HG03457 (cell line): ENCODE measurements around the gene TMEM156.

Experiments
- ATAC-seq: cut with Tn5 transposase; IDR thresholded peaks from one replicate; pipeline ENCODE4 v1.9.1; 2021; ENCODE audit warnings: moderate number of reproducible peaks; ENCODE audit not compliant: unreplicated experiment

The TMEM156 gene, protein sequence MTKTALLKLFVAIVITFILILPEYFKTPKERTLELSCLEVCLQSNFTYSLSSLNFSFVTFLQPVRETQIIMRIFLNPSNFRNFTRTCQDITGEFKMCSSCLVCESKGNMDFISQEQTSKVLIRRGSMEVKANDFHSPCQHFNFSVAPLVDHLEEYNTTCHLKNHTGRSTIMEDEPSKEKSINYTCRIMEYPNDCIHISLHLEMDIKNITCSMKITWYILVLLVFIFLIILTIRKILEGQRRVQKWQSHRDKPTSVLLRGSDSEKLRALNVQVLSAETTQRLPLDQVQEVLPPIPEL

DNA sequence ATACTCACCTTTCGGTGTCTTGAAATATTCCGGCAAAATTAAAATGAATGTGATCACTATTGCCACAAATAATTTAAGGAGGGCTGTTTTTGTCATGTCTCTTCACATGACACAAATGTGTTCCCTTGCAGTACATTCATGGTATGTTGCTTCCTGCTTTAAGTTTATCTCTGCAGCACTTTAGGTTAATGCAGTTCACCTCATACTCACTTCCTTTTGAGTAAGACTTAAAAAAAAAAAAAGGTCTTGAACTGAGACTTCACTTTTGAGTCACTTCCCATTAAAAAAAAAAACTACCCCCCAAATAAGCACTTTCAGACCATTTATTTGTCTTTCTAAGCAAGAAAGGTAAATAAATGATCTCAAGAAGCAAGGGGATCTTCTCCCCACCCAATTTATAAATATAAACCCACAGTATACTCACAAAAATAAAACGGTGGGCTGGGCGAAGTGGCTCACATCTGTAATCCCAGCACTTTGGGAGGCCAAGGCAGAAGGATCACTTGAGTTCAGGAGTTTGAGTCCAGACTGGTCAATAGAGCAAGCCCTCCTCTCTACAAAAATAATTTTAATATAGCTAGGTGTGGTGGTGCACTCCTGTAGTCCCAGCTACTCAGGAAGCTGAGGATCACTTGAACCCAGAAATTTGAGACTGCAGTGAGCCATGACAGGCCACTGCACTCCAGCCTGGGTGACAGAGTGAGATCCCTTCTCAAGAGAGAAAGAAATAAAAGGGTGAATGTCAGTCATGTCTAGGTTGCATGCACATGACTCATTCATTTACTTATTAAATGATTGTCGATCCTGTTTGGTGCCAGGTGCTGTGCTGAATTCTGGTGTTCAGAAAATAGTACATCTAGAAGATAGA lies at the start of gene TMEM156:
Gene TMEM156 (minus strand): TSS at position 192 of the 868 bp plus-strand sequence. CDS start 96 bp downstream, at position 96.
- ATAC-seq = peak; percentile 51

DNA sequence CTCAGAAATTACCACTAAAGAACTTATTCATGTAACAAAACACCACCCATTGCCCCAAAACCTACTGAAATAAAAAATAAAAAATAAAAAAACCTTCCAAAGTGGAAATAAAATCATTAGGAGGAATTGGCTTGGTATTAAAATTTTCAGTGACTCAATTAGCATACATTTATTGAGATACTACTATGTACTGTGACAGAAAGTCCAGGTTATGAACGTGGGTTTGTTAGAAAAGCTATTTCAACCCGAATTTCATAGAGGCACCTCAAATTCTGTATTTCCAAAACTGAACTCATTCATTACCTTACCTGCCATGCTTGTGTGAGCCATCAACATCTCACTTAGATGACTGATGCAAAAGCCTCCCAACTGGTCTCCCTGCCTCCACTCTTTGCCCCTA lies 46.6 kb upstream of the TMEM156 start:
- ATAC-seq = no peak

DNA sequence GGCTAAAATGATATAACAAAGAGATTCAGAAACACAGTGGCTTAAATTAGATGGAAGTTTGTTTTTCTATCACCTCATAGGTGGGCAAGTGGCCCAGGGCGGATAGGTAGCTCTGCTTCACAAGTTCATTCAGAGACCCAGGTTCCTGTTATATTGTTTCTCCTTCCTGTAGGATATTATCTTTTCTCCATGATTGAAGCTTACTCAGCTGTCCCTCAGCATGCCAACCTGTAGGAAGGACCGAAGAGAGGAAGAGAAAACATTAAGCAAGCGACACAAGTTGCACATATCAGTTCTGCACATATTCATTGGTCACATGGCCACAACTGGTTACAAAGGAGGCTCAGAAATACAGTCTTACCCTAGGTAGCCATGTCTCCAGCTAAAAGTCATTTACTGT lies 36.7 kb upstream of the TMEM156 start:
- ATAC-seq = no peak

DNA sequence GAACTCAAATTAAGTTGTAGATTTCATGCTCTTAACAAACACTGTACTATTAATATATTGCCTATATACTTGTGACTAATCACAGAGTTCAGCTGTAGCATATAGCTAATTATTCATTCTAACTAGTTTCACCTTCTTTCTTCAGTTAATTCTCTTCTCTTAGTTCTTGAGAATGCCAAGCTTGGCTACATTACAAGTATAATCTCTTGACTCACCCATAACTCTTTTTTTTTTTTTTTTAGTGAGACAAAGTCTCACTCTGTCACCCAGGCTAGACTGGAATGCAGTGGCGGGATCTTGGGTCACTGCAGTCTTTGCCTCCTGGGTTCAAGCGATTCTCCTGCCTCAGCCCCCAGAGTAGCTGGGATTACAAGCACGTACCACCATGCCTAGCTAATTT lies 35.2 kb upstream of the TMEM156 start:
- no peak for ATAC-seq

DNA sequence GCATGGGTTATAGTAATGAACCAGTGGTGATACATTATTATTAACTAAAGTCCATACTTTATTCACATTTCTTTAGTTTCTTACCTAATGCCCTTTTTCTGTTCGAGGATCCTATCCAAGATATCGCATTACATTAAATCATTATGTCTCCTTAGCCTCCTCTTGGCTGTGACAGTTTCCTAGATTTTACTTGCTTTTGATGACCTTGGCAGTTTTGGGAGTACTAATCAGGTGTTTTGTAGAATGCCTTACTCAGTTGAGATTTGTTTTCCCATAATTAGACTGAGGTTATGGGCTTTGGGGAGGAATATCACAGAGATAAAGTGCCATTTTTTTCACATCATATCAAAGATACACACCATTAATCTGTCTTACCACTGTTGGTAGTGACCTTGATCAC lies 34.8 kb upstream of the TMEM156 start:
- no peak for ATAC-seq

DNA sequence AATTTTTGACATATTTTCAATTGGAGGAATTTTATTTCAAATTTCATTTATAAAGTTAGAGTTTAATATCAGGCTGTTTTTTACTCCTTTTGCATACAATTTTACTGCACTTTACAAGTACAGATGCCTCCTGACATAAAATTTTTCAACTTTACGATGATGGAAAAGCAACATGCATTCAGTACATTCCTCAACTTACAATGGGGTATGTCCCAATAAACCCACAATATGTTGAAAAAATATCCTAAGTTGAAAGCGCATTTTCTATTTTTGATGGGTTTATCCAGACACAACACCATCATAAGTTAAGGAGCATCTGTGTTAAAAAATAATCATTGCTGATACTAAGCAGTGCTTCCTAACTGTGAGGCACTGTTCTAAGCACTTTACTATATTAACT lies 34.2 kb upstream of the TMEM156 start:
- no peak for ATAC-seq

DNA sequence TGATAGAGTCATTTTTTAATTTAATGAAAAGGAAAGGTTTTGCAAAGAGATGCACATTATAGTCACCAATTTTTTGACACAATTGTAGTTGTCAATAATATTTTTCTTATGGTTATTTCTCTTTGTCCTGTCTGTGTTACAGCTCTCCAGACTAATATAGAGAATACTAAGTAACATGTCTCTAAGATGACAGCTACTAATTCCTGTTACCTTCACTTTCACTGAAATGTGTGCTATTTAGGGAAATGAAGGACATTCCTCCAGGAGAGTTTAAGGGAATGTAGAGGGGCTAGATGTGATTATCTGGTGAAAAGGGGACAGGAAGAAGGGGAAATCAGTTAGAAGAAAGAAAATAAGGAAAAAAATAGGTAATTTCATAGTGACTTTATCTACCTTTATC lies 31.2 kb upstream of the TMEM156 start:
- ATAC-seq = no peak

DNA sequence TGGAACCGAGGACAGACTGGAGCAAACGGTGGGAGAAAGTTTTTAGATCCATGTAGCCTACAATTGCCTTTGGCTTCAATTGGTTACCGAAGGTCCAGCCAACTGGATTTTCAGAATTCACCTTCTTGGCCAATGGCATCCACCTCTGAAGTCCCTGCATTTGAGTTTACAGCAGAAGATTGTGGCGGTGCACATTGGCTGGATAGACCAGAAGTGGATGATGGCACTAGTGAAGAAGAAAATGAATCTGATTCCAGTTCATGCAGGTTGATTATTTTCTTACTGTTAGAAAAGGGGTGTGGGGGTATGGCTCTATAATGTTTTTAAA lies 30.5 kb upstream of the TMEM156 start:
- no peak for ATAC-seq

DNA sequence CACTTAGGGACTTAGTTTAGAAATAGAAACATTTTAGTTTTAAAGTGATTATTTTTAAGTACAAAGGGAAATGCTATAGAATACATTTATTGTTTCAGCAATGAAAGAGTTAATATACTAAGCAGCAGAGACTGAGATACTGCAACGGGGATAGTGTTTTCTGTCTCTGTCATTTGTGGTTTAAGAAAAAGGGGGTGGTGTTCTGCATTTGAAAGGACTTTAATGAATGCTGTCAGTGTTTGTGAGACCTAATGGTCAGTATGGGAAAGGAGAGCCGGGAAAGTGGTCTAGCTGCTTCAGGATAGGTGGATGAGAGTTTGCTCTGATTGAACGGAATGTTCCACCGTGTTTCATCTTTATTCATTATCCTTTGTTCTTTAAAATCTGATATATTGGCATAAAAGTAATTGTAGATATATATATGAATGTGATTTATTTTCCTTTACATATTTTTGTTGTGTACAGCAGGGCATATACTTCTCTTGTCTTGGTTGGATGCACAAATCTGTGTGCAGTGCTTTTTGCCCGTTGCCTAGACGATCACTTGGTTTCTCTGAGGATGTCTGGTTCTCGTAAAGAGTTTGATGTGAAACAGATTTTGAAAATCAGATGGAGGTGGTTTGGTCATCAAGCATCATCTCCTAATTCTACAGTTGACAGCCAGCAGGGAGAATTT lies 30.0 kb upstream of the TMEM156 start, which contains the start of gene KLHL5:
Gene KLHL5 (plus strand): TSS at position 139 of the 676 bp plus-strand sequence. CDS start 421 bp downstream, at position 560.
- ATAC-seq = no peak

DNA sequence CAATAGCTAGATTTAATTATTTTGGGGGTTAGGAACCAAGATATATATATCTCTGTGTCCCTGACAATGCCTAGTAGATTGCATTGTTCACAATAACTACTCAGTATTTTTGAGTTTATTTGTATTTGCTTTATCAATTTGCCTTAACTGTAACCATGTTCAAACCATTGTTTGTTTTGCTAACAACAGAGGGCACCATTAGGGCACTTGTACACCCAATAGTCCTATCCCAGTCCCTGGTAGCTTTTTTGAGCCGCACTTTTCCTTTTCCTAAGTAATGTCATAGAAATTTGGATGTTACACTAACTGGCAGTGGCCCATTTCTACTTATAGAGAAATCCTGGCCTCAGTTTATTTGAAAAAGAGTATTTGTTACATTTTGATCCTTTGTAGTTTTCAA lies 29.2 kb upstream of the TMEM156 start:
- ATAC-seq = no peak

DNA sequence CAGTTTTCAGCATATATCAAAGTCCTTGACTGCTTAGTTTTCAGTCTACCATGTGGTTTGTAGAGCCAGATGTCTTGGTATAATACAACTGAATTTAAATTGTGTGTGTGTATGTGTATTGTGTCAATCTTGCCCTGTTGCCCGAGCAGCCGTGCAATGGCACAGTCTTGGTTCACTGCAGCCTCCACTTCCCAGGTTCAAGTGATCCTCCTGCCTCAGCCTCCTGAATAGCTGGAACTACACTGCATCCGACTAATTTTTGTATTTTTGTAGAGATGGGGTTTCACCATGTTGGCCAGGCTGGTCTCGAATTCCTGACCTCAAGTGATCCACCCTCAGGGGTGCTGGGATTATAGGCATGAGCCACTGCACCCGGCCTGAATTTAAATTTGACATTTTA lies 23.8 kb upstream of the TMEM156 start:
- no peak for ATAC-seq

DNA sequence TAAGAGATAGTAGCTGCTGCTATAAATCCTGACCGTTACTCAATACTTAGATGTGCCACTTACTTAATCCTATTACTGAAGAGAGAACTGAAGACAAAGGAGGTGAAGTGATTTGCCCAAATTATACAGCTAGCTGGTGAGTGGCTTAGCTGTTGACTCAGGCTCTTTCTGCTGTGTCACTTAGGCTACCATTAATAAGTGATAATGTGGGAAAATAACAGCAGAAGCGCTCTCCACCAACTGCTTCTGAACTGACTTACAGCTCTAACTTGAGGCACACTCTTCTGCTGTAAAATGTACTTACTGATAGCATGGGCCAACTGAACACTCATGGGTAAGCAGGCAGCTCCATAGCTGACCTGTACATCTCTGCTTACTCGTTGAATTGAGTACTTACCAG lies 22.3 kb upstream of the TMEM156 start:
- no peak for ATAC-seq

DNA sequence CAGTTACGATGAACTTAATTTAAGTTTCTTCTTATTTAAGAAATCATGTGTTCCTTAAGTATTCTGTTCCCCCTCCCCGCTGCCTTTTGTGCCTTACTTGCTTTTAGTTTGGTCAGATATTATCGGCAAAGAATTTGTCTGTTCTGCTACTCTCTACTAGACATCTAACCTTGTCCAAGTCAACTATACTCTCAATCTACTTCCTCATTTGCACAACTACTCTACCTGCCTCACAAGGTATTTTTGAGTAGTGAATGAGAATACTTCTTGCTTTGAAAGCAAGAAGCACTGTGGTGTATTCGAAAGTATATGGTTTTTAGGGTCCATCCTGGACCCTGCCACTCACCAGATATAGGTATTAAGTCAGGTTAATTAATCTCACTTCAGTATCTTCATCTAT lies 21.8 kb upstream of the TMEM156 start:
- ATAC-seq = no peak

DNA sequence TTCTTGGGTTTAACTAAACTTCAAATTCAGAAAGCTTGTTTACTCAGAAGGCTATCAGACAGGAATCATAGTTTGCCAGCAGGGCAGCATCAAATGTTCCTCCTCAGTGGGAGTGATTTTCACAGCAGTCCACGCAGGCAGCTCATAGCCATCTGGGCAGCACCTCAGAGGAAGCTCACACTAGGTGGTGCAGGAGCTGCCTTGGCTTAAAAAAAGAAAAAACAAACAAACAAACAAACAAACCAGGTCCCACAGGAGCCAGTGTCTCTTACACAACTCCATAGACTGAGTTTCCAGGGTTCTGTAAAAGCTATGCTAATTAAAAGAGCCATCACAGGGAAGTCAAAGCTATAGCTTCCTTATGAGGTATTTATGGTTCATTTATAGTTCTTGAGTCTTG lies 19.3 kb upstream of the TMEM156 start:
- ATAC-seq = no peak

DNA sequence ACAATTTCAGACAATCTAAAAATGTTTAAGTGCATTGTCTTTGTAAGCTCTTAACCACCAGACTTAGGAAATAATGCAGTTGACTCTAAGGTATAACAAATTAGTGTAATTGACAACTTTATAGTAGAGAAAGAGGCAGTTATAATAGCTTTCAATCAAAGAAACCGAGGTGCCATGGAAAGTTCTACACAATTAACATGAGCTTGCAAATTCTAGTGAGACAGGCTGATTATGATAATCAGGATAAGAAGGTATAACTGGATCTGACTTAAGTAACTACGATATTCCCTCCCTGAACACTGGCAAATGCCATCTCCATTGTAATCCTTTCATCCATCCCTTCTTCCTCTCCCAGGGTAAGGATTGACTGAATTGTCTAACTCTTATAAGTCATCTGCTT lies 18.4 kb upstream of the TMEM156 start:
- ATAC-seq = no peak

DNA sequence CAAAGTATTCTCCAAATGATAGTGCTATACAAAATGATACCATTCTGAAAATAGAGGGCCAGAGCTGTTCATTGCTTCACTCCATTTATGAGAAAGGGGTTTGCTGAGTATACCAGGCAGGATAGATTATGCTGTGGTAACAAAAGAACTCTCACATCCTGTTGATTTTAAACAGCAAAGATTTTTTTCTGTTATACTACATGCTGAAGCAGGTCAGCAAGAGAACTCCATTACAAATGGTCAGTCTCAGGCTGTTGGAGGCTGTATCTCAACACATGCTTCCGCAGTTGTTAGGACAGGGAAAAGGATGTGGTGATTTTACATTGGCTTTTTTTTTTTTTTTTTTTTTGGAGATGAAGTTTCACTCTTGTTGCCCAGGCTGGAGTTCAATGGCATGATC lies 16.1 kb upstream of the TMEM156 start:
- no peak for ATAC-seq

DNA sequence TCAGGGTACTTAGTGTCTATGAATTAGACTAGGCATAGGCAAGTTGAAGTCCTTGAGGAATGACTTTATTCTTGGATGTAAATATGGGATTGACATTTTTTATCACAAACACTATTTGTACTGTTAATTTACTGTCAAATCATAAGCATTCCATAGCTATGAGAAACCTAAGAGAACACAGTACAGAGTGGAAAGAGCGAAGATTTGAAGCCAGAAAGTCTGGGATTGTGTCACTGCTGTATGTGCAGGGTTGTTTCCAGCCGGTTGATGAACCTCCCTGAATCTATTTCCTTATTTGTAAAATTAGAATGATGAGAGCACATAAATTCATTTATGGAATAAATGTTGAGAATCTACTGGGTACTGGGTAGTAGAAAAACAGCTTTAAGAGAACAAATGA lies 15.5 kb upstream of the TMEM156 start:
- no peak for ATAC-seq

DNA sequence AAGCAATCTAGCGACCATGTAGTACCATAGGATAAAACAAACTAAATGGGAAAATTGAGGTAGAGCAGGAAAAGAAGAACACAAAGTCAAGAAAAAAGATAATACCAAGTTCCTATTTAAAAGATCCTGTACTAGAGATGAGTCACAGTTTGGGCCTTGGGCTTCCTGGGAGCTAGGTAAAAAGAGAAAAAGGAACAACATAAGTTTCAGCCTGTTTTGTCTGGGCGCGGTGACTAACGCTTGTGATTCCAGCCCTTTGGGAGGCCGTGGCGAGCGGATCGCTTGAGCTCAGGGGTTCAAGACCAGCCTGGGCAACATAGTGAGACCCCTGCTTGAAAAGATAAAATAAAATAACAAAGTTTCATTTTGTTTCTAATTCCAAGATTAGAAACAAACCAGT lies 14.0 kb upstream of the TMEM156 start:
- no peak for ATAC-seq

DNA sequence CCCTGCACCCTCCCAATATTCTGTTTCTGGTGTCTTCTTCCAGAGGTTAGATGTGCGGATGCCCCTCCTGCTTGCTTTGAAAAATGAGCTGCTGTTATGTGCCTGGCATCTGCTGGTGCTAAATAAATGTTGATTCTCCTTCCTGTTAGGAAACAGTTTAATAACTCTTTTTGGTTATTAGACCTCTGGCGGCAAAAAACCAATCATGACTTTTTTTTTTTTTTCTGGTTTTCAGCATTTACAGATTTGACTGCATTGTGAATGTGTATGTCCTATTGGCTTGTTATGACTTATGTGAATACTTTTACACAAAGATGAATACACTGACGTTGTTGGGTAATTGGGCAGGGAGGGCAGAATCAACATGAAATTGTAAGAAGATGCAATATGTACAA lies 13.6 kb upstream of the TMEM156 start:
- no peak for ATAC-seq

DNA sequence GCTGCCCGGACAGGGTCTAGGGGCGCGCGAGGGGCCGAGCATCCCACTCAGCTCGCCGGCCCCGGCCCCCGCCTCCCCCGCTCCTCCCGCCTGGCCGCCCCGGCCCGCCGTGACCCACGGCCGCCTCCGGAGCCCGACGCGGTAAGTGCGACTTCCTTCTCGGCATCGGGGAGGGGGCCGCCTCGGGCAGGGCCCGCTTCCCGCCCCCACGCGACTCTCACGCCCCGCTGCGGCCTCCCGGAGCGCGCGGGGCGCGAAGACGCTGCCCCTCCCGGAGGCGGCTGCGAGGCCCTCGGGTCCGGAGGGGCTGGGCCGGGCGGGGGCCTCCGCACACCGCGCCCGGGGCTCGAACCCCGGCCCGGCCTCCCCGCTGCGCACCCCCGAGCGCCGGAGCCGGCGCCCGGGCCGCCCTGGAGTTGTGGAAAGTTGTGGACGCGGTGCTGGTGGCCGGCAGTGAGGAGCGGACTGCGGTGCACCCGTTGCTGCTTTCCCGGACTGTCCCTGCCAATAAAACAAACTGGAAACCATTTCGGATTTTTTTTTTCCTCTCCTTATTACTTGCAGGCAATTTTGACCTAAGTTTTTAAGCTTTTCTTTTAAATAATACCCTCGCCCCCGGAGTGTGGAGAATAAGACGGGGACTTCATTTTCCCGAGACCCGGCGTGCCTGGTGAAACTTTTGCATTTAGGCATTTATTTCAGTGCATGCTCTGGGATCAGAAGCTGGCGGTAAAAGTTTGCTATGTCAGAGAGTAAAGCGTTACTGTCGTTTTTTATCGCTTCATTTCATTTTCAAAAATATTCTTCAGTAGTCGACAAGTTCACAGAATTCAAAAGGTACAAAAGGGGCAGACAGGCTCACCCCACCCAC lies 13.0 kb upstream of the TMEM156 start:
- ATAC-seq = peak; percentile 12
